ENCODE results near the gene SEL1L3.

Gene SEL1L3

GRCh38 chr4:25700661-25701060, 162.1 kb downstream of the SEL1L3 start:
- no peak overlapping the region for H3K4me3 ChIP-seq (ENCODE audit: low read depth, low read length)
- ChIA-PET CTCF (no interaction called here), POLR2A (no interaction called here)
- TF ChIP-seq CTCF (IDR thresholded peaks at IDR 0.05; ENCODE audit: insufficient read depth, low read length, missing control alignments), result no peak
- DNase-seq (ENCODE audit: low read depth, low spot score), result no peak

- ChIA-PET POLR2A (no interaction called here), CTCF (no interaction called here)
- TF ChIP-seq CTCF (IDR thresholded peaks at IDR 0.05; ENCODE audit: insufficient read depth, low read length, missing control alignments), result no peak
- H3K4me3 ChIP-seq (ENCODE audit: low read depth, low read length), result no peak overlapping the region
- DNase-seq (ENCODE audit: low read depth, low spot score), result no peak
These were observed 165.3 kb downstream of the SEL1L3 start for GRCh38 chr4:25697516-25697915.
